ENCODE data around the gene BMPR1A.

The BMPR1A gene

GRCh38 chr10:86958901-86959736 is 202.7 kb downstream of the BMPR1A start:
- DNase-seq, result no peak

GRCh38 chr10:86959737-86960002 is 203.3 kb downstream of the BMPR1A start:
- no peak for DNase-seq

GRCh38 chr10:86960003-86960862 is 203.8 kb downstream of the BMPR1A start:
- DNase-seq, result peak; percentile 30

- DNase-seq, result no peak
These were observed 204.5 kb downstream of the BMPR1A start for GRCh38 chr10:86960863-86961434.

- no peak for DNase-seq
These were observed 205.2 kb downstream of the BMPR1A start for GRCh38 chr10:86961481-86962091.

GRCh38 chr10:86962136-86962980 is 205.9 kb downstream of the BMPR1A start:
- no peak for DNase-seq

GRCh38 chr10:86962981-86963310 is 206.5 kb downstream of the BMPR1A start:
- no peak for DNase-seq

- DNase-seq, result no peak
These were observed 207.0 kb downstream of the BMPR1A start for GRCh38 chr10:86963341-86963919.

GRCh38 chr10:86964061-86964846 is 207.8 kb downstream of the BMPR1A start:
- DNase-seq, result no peak

GRCh38 chr10:86964847-86965190 is 208.4 kb downstream of the BMPR1A start:
- DNase-seq, result no peak

- DNase-seq, result no peak
These were observed 209.7 kb downstream of the BMPR1A start for GRCh38 chr10:86965986-86966654.

GRCh38 chr10:86967481-86967941 is 211.1 kb downstream of the BMPR1A start:
- DNase-seq, result no peak

GRCh38 chr10:86968271-86968993 is 212.0 kb downstream of the BMPR1A start, which contains the start of gene ADIRF:
Gene ADIRF (plus strand): TSS chr10:86968482. CDS start chr10:86968545, 63 bp downstream.
- DNase-seq, result peak; percentile 52

GRCh38 chr10:86968994-86969355 is 212.6 kb downstream of the BMPR1A start:
- DNase-seq, result no peak

- DNase-seq, result no peak
These were observed 213.1 kb downstream of the BMPR1A start for GRCh38 chr10:86969421-86970041.

- DNase-seq, result no peak
These were observed 214.0 kb downstream of the BMPR1A start for GRCh38 chr10:86970162-86970981.

GRCh38 chr10:86970982-86971231 is 214.5 kb downstream of the BMPR1A start:
- no peak for DNase-seq

- DNase-seq, result peak; percentile 92
These were observed 215.0 kb downstream of the BMPR1A start for GRCh38 chr10:86971232-86971991.
